NCI-H146 (cell line): ENCODE measurements around the gene COL8A1.
"Not testable (repeated sequence)": the region's sequence is repeated elsewhere in the genome, so short reads cannot be mapped to it uniquely, and the experiment has no call there.

Experiments
- DNase-seq: peaks from one replicate; lab custom pipeline; 2025; lab: John Stamatoyannopoulos, UW

The COL8A1 gene

DNA sequence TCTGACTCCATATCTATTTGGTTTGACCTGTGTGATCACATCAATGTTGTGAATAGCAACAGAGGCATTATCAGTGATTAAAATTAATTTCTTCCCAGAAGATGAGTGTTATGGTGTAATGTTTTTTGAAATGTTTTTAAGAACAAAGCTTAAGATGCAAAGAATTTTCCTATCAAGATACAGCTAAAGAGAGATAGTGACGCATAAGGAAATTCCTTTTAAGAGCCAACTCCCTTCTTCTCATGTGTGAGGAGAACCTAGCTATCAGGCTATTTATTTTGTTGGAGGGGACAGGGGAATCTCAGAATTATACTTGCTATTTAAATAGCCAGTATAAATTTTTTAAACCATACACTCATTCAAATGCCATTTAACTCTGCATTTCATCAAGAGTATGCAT lies 71.3 kb downstream of the COL8A1 start:
- DNase-seq, result no peak

DNA sequence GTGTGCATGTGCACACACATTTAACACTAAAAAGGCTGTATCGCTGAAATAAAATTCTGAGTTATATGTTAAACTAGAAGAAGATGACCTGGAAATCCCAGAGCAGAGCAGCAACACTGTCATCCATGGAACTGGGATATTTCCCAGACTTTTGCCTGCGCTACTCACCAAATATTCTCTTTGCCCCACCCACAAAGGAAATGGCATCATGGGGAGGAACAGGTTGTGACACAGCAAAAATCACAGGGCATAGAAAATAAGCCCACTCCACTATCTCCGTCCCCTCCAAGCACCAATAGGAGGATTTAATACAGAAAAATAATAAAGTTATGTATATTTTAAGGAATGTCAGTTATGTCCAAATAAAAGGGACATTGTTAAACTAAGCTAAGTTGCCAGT lies 71.7 kb downstream of the COL8A1 start:
- no peak for DNase-seq

DNA sequence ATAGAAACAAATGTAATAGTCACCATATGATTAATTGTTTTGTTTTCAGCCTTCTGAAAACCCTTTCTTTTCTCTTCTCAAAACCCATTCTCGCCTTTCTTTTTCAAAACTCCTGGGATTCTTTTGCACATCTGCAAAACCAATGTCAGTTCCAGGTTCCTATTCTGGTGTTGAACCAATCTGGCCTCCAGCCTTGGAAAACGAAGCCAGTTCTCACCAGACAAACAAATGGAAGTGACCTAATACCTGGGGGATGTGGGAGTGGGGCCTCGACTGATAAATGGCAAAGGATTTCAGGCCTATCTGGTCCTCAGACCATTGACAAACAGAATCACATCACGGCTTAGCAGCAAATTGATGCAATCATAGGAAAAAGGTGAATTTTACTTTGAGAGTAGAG lies 73.0 kb downstream of the COL8A1 start:
- DNase-seq, result no peak

DNA sequence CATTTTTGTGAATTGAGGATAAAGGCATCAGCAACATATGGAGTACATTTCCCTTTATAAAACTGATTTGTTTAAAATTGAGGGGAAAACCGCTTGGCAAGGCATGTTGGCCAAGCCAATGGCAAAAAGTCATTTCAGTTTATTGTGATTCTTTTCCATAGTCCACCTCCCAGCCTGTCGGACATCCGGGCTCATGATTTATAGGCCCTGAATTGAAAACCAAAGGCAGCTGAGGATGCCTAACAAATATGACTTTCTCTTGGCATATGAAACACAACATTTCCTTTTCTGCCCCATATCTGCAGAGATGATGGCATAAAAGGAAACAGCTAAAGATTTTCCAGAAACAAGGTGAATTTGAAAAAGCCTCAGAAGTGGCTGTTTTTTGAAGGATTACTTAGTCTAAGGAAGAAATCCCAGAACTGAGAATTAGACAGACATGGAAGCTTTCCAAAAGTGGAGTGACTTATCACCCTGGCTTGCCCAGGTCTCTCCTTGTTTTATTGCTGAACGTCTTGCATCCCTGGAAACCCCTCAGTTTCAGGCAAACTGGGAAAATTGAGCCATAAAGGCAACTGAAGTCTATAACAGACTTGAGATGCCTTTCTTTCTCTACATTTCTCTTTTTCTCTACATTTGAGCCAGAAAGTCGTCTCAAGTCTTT lies 74.0 kb downstream of the COL8A1 start:
- DNase-seq, result no peak

DNA sequence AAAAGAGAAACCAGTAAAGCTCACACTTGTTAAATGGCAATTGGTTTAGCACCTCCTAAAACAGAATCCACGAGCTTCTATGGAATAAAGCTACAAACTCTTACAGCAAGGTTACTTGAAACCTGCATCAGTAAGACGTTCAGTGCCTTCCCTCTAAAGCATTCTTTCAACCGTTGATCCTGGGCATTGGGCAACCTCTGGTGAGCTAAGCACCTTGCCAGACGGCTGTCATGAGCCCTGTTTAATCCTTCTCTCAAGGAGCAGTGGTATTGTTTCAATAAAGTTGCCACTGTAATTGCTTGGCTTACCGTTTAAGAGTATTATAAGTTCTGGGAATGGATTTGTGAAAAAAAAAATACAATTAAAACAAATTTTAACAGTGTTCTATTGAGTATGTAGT lies 75.0 kb downstream of the COL8A1 start:
- no peak for DNase-seq

DNA sequence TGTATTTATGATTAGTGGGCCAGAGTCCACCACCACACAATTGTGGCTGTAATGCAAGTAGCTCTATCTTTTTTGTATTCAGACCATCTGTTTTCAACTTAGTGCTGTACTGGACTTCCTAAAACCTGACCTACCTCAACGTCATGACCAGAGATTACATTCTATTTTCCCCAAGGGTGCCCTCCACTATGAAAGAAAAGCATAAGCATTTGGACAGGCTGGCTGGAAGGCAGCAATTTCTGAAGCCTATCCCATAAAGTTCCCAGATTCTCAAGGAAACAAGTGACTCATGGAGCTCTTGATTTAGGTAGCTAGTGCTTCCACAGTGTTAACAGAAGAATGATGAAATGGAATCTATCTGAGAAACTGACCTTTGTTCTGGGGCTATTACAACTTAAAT lies 75.8 kb downstream of the COL8A1 start:
- no peak for DNase-seq

DNA sequence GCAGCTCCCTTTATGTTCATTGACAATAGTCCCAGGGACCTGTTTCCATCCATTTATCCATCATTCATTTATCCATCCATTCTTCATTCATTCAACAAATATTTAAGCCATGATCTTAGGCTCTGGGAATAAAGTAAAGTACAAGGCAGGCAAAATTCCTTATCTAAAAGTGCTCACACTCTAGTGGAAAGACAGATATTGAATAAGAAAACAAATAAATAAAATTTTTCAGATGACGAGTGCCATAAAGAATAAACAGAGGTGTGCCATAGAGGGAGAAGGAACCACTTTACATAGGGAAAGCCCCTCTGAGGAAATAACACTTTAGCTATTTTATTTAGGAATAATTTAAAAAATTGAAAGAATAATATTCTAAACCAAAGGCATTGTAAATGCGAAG lies 76.2 kb downstream of the COL8A1 start:
- no peak for DNase-seq

DNA sequence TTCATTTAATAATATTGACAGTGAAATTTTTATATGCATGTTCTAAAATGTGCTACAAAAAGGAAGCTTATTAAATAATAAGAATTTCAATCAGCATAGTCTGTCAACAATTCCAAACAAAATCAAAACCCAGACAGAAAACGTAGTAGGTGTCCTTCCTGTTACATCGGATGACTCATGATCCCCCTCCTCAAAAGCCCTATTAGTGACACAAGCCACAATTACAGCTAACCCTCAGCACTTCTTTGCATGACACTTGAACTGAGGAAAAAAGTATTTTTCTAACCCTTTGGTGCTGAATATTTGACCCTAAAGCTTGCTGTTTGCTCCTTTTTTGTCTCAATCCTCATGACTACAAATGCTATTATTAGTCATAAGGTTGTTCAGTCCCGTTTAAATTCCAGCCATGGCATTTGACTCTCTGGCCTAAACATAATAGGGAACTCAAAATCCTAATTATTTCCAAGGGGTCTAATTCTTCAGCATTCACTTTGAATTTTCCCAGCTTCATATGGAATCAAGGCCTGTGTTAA lies 78.1 kb downstream of the COL8A1 start:
- no peak for DNase-seq

DNA sequence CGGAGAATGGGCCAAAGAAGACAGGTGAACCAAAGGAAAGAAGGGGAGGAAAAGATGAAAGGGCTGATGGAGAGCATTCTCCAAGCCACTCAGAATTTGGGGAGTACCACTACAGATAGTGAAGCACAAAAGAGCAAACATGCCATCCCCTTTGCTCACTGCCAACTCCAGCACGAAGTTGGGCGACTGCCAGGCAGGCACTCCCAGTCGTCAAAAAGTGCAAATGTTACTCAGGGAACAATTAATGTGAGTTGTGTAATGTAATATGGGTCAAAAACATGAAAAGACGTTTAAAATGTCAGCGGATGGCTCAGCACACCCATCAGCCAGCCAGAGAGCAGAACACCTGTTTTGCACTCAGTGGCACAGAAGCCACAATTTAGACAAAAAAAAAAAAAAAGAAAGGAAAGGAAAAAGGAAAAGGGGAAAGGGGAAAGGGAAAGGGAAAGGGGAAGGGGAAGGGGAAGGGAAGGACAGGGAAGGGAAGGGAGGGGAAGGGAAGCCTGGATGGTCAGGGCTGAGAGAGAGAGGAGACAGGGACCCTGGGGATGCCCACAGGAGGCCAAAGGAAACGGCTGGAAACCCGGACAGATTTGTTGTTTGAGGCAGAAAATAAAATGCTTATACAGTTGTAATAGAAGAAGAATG lies 82.7 kb downstream of the COL8A1 start:
- no peak for DNase-seq

DNA sequence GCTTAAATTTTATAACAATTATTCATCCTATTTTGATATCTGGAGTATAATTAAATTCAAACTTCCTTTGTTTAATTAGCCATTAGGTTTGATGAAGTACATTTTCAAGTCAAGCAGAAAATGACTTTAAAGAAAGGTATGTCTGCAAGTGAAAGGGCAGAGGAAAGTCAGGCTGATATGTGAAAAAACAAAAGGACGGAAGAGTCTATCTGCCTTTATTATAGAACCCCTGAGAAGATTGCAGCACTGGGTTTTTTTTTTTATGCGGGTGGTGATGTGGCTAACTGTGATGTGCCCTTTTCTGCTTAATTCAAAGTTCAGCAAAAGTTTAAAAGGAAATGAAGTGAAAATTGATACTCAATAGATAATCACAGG lies 83.2 kb downstream of the COL8A1 start:
- DNase-seq, result no peak

DNA sequence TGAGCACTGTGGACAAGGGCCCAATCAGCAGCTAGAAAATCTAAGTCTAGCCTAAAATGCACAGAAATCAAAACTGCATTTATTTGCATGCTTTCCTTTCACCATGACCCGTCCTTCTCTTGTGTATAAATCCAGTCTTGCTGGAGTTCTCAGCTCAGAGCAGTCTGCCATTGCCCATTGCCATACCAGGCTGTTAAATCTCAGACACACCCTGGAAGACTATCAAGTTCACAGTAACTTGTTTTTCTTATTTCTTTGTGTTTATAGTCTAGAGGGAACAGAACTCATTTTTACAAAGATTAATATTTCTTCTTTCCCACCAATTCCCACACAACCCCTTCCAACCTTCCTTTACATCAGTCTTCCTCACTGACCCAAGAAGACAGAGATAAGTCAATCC lies 85.9 kb downstream of the COL8A1 start:
- no peak for DNase-seq

DNA sequence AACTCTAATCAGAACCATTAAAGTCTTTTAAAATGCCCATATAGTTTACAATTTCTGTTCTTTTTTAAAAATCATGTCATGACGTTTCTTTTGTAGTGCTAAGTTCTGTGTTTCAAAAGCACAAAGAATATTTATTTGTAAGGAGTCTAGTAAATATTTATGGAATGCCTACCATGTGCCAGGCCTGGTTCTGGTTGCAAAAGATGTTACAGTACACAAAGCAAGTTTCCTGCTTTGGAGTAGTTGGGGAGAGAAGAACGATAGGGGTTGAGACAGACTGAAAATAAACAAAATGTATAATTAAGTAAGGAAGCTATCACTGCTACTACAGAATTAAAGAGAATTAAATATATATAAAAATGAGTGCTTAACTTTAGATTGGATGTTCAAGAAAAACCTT lies 92.5 kb downstream of the COL8A1 start:
- no peak for DNase-seq

DNA sequence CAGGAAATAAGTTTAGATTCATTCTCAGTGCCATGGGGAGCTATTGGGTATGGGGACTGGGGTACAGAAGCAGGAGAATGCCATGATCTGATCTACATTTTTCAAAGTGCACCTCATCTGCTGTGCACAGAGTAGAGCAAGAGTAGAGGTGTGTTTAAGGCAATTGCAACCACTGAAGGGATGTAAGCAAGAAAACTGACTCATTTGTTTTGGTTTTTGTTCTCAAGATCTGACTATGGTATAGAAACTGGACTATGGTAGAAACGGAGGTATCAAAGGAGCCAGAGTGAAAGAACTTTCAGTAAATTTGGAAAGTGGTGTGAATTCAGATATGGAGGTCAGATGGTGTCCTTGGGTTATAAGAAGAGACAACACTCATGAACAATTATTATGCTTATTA lies 93.1 kb downstream of the COL8A1 start:
- DNase-seq, result no peak

DNA sequence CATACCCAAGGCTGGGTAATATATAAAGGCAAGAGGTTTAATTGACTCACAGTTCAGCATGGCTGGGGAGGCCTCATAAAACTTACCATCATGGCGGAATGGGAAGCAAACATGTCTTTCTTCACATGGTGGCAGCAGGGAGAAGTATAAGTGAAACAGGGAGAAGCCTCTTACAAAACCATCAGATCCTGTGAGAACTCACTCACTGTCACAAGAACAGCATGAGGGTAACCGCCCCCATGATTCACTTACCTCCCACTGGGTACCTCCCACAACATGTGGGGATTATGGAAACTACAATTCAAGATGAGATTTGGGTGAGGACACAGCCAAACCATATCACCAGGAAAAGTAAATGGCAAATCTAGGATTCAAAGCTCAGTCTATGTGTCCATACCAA lies 102.0 kb downstream of the COL8A1 start:
- DNase-seq, result not testable (repeated sequence)

DNA sequence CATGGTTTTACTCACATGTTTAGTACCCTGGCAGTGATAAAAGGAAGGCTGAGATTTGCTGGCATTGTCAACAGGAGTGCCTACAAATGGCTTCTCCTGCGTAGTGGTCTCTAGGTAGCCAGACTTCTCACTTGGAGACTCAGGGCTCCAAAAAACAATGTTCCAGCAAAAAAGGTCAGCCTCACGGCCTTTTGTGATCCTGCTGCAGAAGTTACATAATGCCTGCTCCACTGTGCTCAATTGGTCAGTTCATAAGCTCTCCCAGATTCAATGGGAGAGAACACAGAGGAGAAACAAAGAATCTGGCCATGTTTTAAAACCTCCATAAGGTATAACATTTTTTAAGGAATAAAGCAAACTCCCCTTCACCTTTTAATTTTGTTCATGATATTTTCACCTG lies 103.2 kb downstream of the COL8A1 start:
- no peak for DNase-seq

DNA sequence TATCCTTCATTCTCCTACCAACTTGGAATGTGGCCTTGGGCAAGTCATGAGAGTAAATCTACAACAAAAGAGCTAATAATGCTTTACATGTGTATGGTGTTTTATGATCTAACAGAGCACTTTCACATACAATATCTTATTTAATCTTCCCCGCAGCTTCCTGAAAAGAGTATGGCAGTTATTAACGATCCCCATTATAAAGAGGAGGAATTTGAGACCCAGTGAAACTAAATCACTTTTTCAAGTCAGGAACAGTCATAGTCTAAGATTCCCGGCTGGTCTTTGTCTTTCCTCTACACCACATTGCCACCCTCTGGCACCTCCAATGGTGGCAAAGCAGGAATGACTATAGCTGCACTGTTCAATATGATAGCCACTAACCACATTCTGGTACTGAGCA lies 109.5 kb downstream of the COL8A1 start:
- no peak for DNase-seq

DNA sequence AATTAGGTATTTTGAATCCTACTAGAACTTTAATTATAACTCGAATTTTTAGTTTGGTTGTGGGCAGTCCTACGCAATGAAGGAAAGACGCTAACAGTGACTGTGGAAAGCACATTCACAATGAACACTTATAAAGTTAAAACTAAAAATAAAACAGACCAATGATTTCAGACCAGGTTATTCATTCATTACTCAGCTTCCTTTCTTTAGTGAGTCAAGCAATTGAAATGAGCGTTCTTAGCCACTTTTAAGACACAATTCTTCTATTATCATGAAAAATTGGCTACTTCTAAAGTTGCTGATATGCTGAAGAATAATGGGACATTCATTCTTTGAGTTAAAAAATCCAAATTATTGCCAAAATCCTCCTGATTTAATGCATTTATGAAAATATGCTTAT lies 113.3 kb downstream of the COL8A1 start:
- DNase-seq, result no peak

DNA sequence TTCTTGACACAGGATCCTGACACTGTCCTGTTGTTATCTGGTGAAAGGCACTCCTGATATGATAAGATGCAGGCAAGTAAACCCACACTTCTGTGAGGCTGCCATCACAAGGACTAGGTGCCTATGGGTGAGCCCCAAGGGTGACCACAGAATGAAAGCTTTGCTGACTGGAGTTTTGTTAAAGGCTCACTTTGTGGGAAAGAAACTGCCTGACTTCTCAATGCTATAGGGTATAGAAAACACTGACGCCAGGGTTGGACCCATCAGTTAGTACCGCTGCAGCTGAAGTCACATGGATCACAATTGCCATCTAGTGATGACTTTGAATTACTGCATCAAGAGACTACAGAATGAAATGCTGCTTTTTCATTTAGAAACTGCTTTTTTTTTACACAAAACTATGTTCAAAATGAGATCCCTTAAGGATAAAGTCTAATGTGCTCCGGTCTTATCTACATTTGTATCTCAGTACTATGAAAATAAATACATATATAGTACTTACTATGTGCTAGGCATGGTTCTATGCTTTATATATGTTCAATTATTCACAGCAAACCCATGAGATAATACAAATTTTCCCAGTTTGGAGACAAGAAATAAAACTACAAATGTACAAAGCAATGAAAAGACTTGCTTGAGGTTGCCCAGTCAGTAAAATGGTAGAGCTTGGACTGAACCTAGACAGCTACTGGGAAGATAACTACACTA lies 115.0 kb downstream of the COL8A1 start:
- peak; percentile 39 for DNase-seq

DNA sequence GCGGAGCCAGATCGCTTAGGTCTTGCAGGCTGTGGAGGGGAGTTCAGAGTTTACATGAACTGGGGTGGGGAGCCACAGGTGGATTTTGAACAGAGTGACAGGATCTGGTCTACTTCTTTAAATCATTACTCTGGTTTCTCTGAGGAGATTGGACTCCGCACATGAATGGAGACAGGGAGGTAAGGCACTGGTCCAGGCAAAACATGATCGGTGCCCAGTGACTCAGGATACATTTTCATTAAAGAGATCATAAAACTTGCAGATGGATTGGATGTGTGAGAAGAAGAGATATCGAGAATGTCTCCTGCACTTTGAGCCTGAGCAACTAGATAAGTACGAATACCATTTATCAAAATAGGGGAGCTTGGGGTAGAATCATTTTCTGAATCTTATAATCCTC lies 117.4 kb downstream of the COL8A1 start:
- DNase-seq, result no peak

DNA sequence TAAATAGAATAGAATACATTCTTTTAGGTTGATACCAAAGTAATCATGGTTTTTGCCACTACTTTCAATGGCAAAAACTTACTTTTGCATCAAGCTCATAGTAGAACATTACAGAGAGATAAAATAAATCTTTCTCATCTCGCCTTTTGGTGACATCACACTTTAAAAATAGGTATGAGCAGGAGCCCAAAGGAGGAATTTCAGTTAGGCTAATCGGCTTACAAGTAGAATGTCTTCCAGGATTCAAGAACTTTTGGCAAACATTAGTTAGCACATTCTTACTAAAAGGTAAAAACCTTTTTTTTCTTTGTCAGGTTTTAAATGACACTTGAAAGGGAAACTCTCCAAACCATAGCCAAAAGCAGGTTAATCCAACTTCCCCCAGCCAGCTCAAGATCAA lies 119.6 kb downstream of the COL8A1 start:
- no peak for DNase-seq

DNA sequence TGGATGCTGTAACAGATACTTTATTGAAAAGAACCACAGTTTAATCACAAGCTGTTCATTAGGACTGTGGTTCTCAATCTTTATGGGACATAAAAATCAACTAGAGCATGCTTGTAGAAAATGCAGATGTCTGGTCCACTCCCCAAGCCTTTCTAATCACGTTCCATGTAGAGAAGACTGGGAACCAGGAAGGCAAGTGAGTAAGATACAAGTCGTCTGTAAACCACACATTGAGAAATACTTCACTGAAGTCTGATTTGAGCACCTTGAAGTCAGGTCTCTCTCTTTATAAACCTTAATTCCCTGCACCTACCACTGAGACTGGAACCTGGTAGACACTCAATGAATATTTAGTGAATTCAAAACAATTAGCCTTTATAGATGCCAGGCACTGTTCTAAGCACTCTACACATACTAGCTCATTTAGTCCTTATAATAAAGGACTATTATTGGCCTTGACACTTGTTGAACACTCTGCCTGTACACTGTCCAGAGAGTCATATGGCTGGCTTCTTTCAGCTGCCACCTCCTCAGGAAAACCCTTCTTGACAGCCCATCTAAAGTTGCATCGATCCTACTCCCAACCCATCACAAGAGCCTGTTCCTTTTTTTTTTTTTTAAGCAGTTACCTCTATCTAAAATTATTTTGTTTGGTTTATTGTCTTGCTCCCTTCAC lies 120.2 kb downstream of the COL8A1 start:
- no peak for DNase-seq

DNA sequence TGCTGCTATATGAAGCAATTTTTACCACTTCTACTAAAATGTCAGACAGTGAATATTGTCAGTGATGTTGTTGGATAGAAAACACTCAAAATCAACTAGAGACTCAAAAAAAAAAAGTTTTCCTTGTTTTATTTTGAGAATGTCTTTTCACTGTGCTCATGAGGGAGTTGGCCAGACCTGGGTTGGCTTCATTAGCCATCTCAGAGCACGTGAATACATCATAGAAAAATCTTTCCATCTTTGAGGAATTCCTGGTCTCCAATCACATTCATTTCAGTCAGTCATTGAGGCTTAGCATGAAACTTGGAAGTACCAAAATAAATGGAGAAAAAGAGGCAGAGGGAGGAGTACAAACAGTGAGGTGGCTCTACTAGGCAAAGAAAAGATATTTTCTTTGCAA lies 121.6 kb downstream of the COL8A1 start:
- no peak for DNase-seq

DNA sequence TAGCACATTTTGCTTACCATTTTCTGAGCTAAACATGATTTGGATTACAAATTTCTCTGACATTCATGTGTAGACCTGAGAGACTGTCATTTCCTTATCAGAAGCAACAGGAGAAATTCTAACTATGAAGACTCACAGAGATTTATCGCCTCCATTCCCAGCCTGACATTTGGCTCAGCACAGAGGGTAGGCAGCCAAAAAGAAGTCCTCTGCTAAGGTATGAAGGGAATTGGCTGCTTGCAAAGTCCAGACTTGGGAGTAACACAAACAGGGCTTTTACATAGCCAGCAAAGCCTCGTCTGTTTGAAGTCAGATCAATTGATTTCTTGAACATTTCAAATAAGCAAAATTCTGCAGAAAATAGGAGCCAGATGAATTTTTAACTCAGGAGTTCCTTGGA lies 122.2 kb downstream of the COL8A1 start:
- no peak for DNase-seq
